WERI-Rb-1 (cell line): ENCODE results near the gene TBC1D2B.
"Not testable (repeated sequence)": the region's sequence is repeated elsewhere in the genome, so short reads cannot be mapped to it uniquely, and the experiment has no call there.

Experiments
- DNase-seq: peaks from one replicate; pipeline ENCODE4 v3.0.0-alpha.2; 2020
- H3K27ac ChIP-seq: fragments of 250-450 bp; sonication (Bioruptor Pico); 2 replicates; pipeline ENCODE4 v1.5.1; 2020; ENCODE audit warnings: mild to moderate bottlenecking, moderate library complexity
- H3K27me3 ChIP-seq: fragments of 250-450 bp; sonication (Bioruptor Pico); 2 replicates; pipeline ENCODE4 v1.5.1; 2021; ENCODE audit warnings: mild to moderate bottlenecking, low read depth, moderate library complexity; ENCODE audit not compliant: insufficient read depth, severe bottlenecking
- H3K36me3 ChIP-seq: fragments of 250-450 bp; sonication (Bioruptor Pico); 2 replicates; pipeline ENCODE4 v1.5.1; 2020; ENCODE audit warnings: mild to moderate bottlenecking, moderate library complexity
- H3K4me3 ChIP-seq: 2 replicates; pipeline ENCODE4 v1.5.1; 2011; ENCODE audit warnings: low read depth, mild to moderate bottlenecking, control low read depth, low read length
- H3K9me3 ChIP-seq: fragments of 250-450 bp; sonication (Bioruptor Pico); 2 replicates; pipeline ENCODE4 v1.5.1; 2021; ENCODE audit warnings: mild to moderate bottlenecking, moderate library complexity; ENCODE audit not compliant: severe bottlenecking
- CTCF ChIP-seq: IDR thresholded peaks from 2 replicates; pipeline ENCODE4 v1.5.1; 2011; ENCODE audit warnings: low read depth, mild to moderate bottlenecking, control low read depth, inconsistent platforms, low read length

Gene TBC1D2B

GRCh38 chr15:77974416-77975331 is 102.8 kb downstream of the TBC1D2B start:
- Histone ChIP-seq H3K27me3 (no peaks in the 10 kb centered on the region), H3K36me3 (no peaks in the 10 kb centered on the region), H3K27ac (no peak overlapping the region), H3K4me3 (no peak overlapping the region), H3K9me3 (no peaks in the 10 kb centered on the region)
- DNase-seq = no peak
- no peak for TF ChIP-seq CTCF

- DNase-seq = no peak
- no peaks in the 10 kb centered on the region for H3K9me3 ChIP-seq
- no peaks in the 10 kb centered on the region for H3K36me3 ChIP-seq
- no peaks in the 10 kb centered on the region for H3K27me3 ChIP-seq
- H3K4me3 ChIP-seq = no peak overlapping the region
- no peak for TF ChIP-seq CTCF
- H3K27ac ChIP-seq = no peak overlapping the region
These were observed 103.5 kb downstream of the TBC1D2B start for GRCh38 chr15:77974098-77974414.

- H3K27ac ChIP-seq, H3K4me3 ChIP-seq, H3K36me3 ChIP-seq, DNase-seq, H3K27me3 ChIP-seq, H3K9me3 ChIP-seq: not testable (repeated sequence)
These were observed 104.0 kb downstream of the TBC1D2B start for GRCh38 chr15:77973273-77974097.

GRCh38 chr15:77972706-77973105 is 104.8 kb downstream of the TBC1D2B start:
- not testable (repeated sequence) for H3K27me3 ChIP-seq, DNase-seq, H3K9me3 ChIP-seq, H3K36me3 ChIP-seq, H3K4me3 ChIP-seq, H3K27ac ChIP-seq

GRCh38 chr15:77971875-77972274 is 105.6 kb downstream of the TBC1D2B start:
- H3K27me3 ChIP-seq, H3K9me3 ChIP-seq, H3K36me3 ChIP-seq, DNase-seq, H3K27ac ChIP-seq, H3K4me3 ChIP-seq: not testable (repeated sequence)

- not testable (repeated sequence) for H3K27me3 ChIP-seq, H3K27ac ChIP-seq, H3K4me3 ChIP-seq, H3K9me3 ChIP-seq, DNase-seq, H3K36me3 ChIP-seq
These were observed 106.6 kb downstream of the TBC1D2B start for GRCh38 chr15:77970813-77971360.

- Histone ChIP-seq H3K9me3 (peaks cover 2% of the 10 kb centered on the region), H3K27me3 (no peaks in the 10 kb centered on the region), H3K4me3 (no peak overlapping the region), H3K36me3 (no peaks in the 10 kb centered on the region), H3K27ac (no peak overlapping the region)
- no peak for TF ChIP-seq CTCF
- no peak for DNase-seq
These were observed 108.5 kb downstream of the TBC1D2B start for GRCh38 chr15:77969055-77969454.
